GM23338 (cell line): ENCODE data around the gene C19orf18. TPM values are rescaled to one million over a fixed set of nuclear protein-coding genes. Genes with fewer than 3 reads are reported as not detected.

Source experiments
- ATAC-seq: fragments of 200-7000 bp; cut with Tn5 transposase; 3 replicates; pipeline ENCODE4 v1.9.1; 2020
- DNase-seq: peaks from one replicate; pipeline ENCODE4 v3.0.0-alpha.2; 2015; ENCODE audit warnings: low spot score
- H2AFZ ChIP-seq: fragments of 200-600 bp; sonication (generic); 2 replicates; pipeline ENCODE4 v1.8.0; 2016; ENCODE audit warnings: antibody characterized with exemption, mild to moderate bottlenecking, moderate library complexity
- H3F3A ChIP-seq: fragments of 200-600 bp; sonication (generic); replicated peaks from 2 replicates; pipeline ENCODE4 v1.8.0; 2017; ENCODE audit warnings: antibody characterized with exemption, mixed run types, low read depth
- H3K27ac ChIP-seq: fragments of 200-600 bp; sonication (generic); 2 replicates; pipeline ENCODE4 v1.6.1; 2016; ENCODE audit warnings: low read depth
- H3K27me3 ChIP-seq: fragments of 200-600 bp; sonication (generic); 2 replicates; pipeline ENCODE4 v1.8.0; 2016; ENCODE audit warnings: mild to moderate bottlenecking, mixed run types, moderate library complexity; ENCODE audit not compliant: insufficient read depth
- H3K36me3 ChIP-seq: fragments of 200-600 bp; sonication (generic); 2 replicates; pipeline ENCODE4 v1.8.0; 2016; ENCODE audit warnings: mild to moderate bottlenecking; ENCODE audit not compliant: insufficient read depth
- H3K4me1 ChIP-seq: fragments of 200-600 bp; sonication (generic); 2 replicates; pipeline ENCODE4 v1.8.0; 2016; ENCODE audit warnings: mild to moderate bottlenecking, moderate library complexity; ENCODE audit not compliant: insufficient read depth
- H3K4me2 ChIP-seq: fragments of 200-600 bp; sonication (generic); 2 replicates; pipeline ENCODE4 v1.7.1; 2017; ENCODE audit warnings: mixed run types
- H3K4me3 ChIP-seq: fragments of 200-600 bp; sonication (generic); 2 replicates; pipeline ENCODE4 v1.6.1; 2016; ENCODE audit warnings: mixed run types
- H3K79me2 ChIP-seq: fragments of 200-600 bp; sonication (generic); replicated peaks from 2 replicates; pipeline ENCODE4 v1.8.0; 2017; ENCODE audit warnings: mild to moderate bottlenecking; ENCODE audit not compliant: insufficient read depth
- H3K9me2 ChIP-seq: fragments of 200-600 bp; sonication (generic); 2 replicates; pipeline ENCODE4 v1.8.0; 2017; ENCODE audit not compliant: insufficient read depth
- H4K20me1 ChIP-seq: fragments of 200-600 bp; sonication (generic); replicated peaks from 2 replicates; pipeline ENCODE4 v1.8.0; 2017; ENCODE audit warnings: mild to moderate bottlenecking; ENCODE audit not compliant: insufficient read depth
- H3K27ac Mint-ChIP-seq: 2 replicates; pipeline ENCODE4 v1.8.0; 2020; ENCODE audit warnings: inconsistent platforms, mild to moderate bottlenecking, moderate library complexity, mixed read lengths
- H3K27me3 Mint-ChIP-seq: 3 replicates; pipeline ENCODE4 v1.8.0; 2022; ENCODE audit warnings: low read depth, mild to moderate bottlenecking, moderate library complexity, mixed read lengths, inconsistent platforms; ENCODE audit not compliant: insufficient read depth, poor library complexity
- H3K36me3 Mint-ChIP-seq: 3 replicates; pipeline ENCODE4 v1.8.0; 2021; ENCODE audit warnings: low read depth, mild to moderate bottlenecking, inconsistent platforms, moderate library complexity, mixed read lengths
- H3K4me1 Mint-ChIP-seq: 3 replicates; pipeline ENCODE4 v1.8.0; 2020; ENCODE audit warnings: mild to moderate bottlenecking, inconsistent platforms, mixed read lengths
- H3K4me3 Mint-ChIP-seq: 3 replicates; pipeline ENCODE4 v1.8.0; 2021; ENCODE audit warnings: moderate library complexity, mild to moderate bottlenecking, inconsistent platforms, mixed read lengths
- H3K9me3 Mint-ChIP-seq: 3 replicates; pipeline ENCODE4 v1.8.0; 2020; ENCODE audit warnings: moderate library complexity, mild to moderate bottlenecking, inconsistent platforms, mixed read lengths
- CREB1 ChIP-seq: fragments of 250-450 bp; sonication (Bioruptor Pico); IDR thresholded peaks from 2 replicates; pipeline ENCODE4 v1.5.0; 2020; ENCODE audit warnings: low read depth, mild to moderate bottlenecking, moderate library complexity
- ETS1 ChIP-seq: IDR thresholded peaks from 2 replicates; pipeline ENCODE4 v1.6.1; 2016; ENCODE audit warnings: antibody characterized with exemption
- EZH2 ChIP-seq: fragments of 200-600 bp; sonication (generic); IDR thresholded peaks from one replicate; pipeline ENCODE4 v1.8.0; 2017; ENCODE audit warnings: antibody characterized with exemption, mild to moderate bottlenecking, low read depth; ENCODE audit not compliant: unreplicated experiment
- EZH2phosphoT487 ChIP-seq: fragments of 200-600 bp; sonication (generic); IDR thresholded peaks from one replicate; pipeline ENCODE4 v1.8.1; 2018; ENCODE audit warnings: antibody characterized with exemption; ENCODE audit not compliant: unreplicated experiment
- JUNB ChIP-seq: IDR thresholded peaks from one replicate; pipeline ENCODE4 v1.6.1; 2016; ENCODE audit warnings: antibody characterized with exemption; ENCODE audit not compliant: unreplicated experiment
- POLR2AphosphoS5 ChIP-seq: IDR thresholded peaks from 2 replicates; pipeline ENCODE4 v1.6.1; 2016; ENCODE audit warnings: antibody characterized with exemption, low read depth
- STAT1 ChIP-seq: IDR thresholded peaks from one replicate; pipeline ENCODE4 v1.6.1; 2016; ENCODE audit warnings: antibody characterized with exemption; ENCODE audit not compliant: unreplicated experiment
- ZNF114 ChIP-seq: fragments of 250-450 bp; sonication (Bioruptor Pico); IDR thresholded peaks from 2 replicates; pipeline ENCODE4 v1.5.0; 2020; ENCODE audit warnings: mild to moderate bottlenecking, moderate library complexity
- ZNF331 ChIP-seq: fragments of 250-450 bp; sonication (Bioruptor Pico); IDR thresholded peaks from 2 replicates; pipeline ENCODE4 v1.5.0; 2020; ENCODE audit warnings: low read depth, mild to moderate bottlenecking, moderate library complexity
- polyA plus RNA-seq: library from polyadenylated mRNA; unstranded; fragments of >200 nt; fragmentation: Nextera tagmentation; extraction: Ambion mirVana; gene quantifications from 2 replicates; pipeline ENCODE4 v1.2.1, GENCODE V29; 2016
- total RNA-seq: library from RNA; depleted of rRNA; stranded (reverse); fragments of >200 nt; shearing (Covaris generic); gene quantifications from 2 replicates; pipeline ENCODE4 v1.2.3, GENCODE V29; 2014
- TF ChIP-seq, protein P1 (sequence below): fragments of 250-450 bp; sonication (Bioruptor Pico); IDR thresholded peaks from 2 replicates; pipeline ENCODE4 v1.5.0; 2020; ENCODE audit warnings: mild to moderate bottlenecking, moderate library complexity
- TF ChIP-seq, protein P2 (sequence below), 2 experiments: fragments of 200-600 bp in 1 of 2; sonication (generic) in 1 of 2; conservative IDR thresholded peaks; 2 replicates each; pipeline versions ENCODE4 v1.5.1 to v1.6.1; 2016 to 2017; ENCODE audit warnings: antibody characterized with exemption in 2 of 2, low read depth in 2 of 2, mild to moderate bottlenecking in 2 of 2, moderate library complexity in 1 of 2

Gene C19orf18
- total and polyA plus RNA-seq, 2 experiments from 2014 or later, result 1.0 TPM; not detected in 1

GRCh38 chr19:58014141-58014540 lies 39.8 kb upstream of the C19orf18 start:
- H3K27me3 ChIP-seq, result no peaks in the 10 kb centered on the region
- no peak for TF ChIP-seq ZNF331 (CRISPR knock-in tag)
- no peak for TF ChIP-seq STAT1
- no peak for TF ChIP-seq ZNF114 (CRISPR knock-in tag)
- TF ChIP-seq, protein P1, sequence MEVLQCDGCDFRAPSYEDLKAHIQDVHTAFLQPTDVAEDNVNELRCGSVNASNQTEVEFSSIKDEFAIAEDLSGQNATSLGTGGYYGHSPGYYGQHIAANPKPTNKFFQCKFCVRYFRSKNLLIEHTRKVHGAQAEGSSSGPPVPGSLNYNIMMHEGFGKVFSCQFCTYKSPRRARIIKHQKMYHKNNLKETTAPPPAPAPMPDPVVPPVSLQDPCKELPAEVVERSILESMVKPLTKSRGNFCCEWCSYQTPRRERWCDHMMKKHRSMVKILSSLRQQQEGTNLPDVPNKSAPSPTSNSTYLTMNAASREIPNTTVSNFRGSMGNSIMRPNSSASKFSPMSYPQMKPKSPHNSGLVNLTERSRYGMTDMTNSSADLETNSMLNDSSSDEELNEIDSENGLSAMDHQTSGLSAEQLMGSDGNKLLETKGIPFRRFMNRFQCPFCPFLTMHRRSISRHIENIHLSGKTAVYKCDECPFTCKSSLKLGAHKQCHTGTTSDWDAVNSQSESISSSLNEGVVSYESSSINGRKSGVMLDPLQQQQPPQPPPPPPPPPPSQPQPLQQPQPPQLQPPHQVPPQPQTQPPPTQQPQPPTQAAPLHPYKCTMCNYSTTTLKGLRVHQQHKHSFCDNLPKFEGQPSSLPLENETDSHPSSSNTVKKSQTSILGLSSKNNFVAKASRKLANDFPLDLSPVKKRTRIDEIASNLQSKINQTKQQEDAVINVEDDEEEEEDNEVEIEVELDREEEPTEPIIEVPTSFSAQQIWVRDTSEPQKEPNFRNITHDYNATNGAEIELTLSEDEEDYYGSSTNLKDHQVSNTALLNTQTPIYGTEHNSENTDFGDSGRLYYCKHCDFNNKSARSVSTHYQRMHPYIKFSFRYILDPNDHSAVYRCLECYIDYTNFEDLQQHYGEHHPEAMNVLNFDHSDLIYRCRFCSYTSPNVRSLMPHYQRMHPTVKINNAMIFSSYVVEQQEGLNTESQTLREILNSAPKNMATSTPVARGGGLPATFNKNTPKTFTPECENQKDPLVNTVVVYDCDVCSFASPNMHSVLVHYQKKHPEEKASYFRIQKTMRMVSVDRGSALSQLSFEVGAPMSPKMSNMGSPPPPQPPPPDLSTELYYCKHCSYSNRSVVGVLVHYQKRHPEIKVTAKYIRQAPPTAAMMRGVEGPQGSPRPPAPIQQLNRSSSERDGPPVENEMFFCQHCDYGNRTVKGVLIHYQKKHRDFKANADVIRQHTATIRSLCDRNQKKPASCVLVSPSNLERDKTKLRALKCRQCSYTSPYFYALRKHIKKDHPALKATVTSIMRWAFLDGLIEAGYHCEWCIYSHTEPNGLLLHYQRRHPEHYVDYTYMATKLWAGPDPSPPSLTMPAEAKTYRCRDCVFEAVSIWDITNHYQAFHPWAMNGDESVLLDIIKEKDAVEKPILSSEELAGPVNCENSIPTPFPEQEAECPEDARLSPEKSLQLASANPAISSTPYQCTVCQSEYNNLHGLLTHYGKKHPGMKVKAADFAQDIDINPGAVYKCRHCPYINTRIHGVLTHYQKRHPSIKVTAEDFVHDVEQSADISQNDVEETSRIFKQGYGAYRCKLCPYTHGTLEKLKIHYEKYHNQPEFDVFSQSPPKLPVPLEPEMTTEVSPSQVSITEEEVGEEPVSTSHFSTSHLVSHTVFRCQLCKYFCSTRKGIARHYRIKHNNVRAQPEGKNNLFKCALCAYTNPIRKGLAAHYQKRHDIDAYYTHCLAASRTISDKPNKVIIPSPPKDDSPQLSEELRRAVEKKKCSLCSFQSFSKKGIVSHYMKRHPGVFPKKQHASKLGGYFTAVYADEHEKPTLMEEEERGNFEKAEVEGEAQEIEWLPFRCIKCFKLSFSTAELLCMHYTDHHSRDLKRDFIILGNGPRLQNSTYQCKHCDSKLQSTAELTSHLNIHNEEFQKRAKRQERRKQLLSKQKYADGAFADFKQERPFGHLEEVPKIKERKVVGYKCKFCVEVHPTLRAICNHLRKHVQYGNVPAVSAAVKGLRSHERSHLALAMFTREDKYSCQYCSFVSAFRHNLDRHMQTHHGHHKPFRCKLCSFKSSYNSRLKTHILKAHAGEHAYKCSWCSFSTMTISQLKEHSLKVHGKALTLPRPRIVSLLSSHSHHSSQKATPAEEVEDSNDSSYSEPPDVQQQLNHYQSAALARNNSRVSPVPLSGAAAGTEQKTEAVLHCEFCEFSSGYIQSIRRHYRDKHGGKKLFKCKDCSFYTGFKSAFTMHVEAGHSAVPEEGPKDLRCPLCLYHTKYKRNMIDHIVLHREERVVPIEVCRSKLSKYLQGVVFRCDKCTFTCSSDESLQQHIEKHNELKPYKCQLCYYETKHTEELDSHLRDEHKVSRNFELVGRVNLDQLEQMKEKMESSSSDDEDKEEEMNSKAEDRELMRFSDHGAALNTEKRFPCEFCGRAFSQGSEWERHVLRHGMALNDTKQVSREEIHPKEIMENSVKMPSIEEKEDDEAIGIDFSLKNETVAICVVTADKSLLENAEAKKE (CRISPR knock-in tag), result no peak
- TF ChIP-seq ETS1, result no peak
- TF ChIP-seq, protein P2, sequence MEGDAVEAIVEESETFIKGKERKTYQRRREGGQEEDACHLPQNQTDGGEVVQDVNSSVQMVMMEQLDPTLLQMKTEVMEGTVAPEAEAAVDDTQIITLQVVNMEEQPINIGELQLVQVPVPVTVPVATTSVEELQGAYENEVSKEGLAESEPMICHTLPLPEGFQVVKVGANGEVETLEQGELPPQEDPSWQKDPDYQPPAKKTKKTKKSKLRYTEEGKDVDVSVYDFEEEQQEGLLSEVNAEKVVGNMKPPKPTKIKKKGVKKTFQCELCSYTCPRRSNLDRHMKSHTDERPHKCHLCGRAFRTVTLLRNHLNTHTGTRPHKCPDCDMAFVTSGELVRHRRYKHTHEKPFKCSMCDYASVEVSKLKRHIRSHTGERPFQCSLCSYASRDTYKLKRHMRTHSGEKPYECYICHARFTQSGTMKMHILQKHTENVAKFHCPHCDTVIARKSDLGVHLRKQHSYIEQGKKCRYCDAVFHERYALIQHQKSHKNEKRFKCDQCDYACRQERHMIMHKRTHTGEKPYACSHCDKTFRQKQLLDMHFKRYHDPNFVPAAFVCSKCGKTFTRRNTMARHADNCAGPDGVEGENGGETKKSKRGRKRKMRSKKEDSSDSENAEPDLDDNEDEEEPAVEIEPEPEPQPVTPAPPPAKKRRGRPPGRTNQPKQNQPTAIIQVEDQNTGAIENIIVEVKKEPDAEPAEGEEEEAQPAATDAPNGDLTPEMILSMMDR (conservative IDR thresholded peaks at IDR 0.05; ENCODE audit: low read depth in 2 of 2), result no peak
- no peak for TF ChIP-seq JUNB
- TF ChIP-seq EZH2phosphoT487, result no peak
- TF ChIP-seq CREB1 (CRISPR knock-in tag), result no peak
- TF ChIP-seq EZH2, result no peak
- no peak for TF ChIP-seq POLR2AphosphoS5
- no peak overlapping the region for H2AFZ ChIP-seq
- no peak overlapping the region for H3K27ac ChIP-seq
- no peaks in the 10 kb centered on the region for H3K36me3 ChIP-seq
- Mint-ChIP-seq H3K9me3 (peaks cover 79% of the 10 kb centered on the region), H3K4me1 (no peaks in the 10 kb centered on the region; the same call in 2 of the 3 replicates), H3K4me3 (no peak overlapping the region), H3K27ac (no peak overlapping the region), H3K27me3 (peaks cover 6% of the 10 kb centered on the region), H3K36me3 (peaks cover 41% of the 10 kb centered on the region)
- DNase-seq (no peak), ATAC-seq (no peak)
- no peak overlapping the region for H3K4me3 ChIP-seq
- H3F3A ChIP-seq, result no peaks in the 10 kb centered on the region
- 0 out of 2 replicates have a peak overlapping the region, but pooled peaks have one; percentile 27 for H3K4me2 ChIP-seq
- no peaks in the 10 kb centered on the region for H3K79me2 ChIP-seq
- H4K20me1 ChIP-seq, result no peaks in the 10 kb centered on the region
- H3K4me1 ChIP-seq, result no peaks in the 10 kb centered on the region
- H3K9me2 ChIP-seq, result peaks cover 3% of the 10 kb centered on the region; the same call in 1 of the 2 replicates
